ENCODE measurements around the gene SGPL1.
"Not testable (repeated sequence)": the region's sequence is repeated elsewhere in the genome, so short reads cannot be mapped to it uniquely, and the experiment has no call there.

SGPL1 gene

GRCh38 chr10:70836319-70836718, 20.6 kb downstream of the SGPL1 start:
- in situ Hi-C loops (cut with HindIII; ENCODE audit: low sequenced_read_pairs): no loop called here

- in situ Hi-C loops (cut with HindIII; ENCODE audit: low sequenced_read_pairs): no loop called here
These were observed 21.9 kb downstream of the SGPL1 start for GRCh38 chr10:70837660-70838059.

GRCh38 chr10:70838270-70838805, 22.6 kb downstream of the SGPL1 start:
- in situ Hi-C loops (cut with HindIII; ENCODE audit: low sequenced_read_pairs): no loop called here

- in situ Hi-C loops (cut with HindIII; ENCODE audit: low sequenced_read_pairs): no loop called here
These were observed 25.1 kb downstream of the SGPL1 start for GRCh38 chr10:70840836-70841235.

- in situ Hi-C loops (cut with HindIII; ENCODE audit: low sequenced_read_pairs): no loop called here
These were observed 27.6 kb downstream of the SGPL1 start for GRCh38 chr10:70843333-70843732.

DNA sequence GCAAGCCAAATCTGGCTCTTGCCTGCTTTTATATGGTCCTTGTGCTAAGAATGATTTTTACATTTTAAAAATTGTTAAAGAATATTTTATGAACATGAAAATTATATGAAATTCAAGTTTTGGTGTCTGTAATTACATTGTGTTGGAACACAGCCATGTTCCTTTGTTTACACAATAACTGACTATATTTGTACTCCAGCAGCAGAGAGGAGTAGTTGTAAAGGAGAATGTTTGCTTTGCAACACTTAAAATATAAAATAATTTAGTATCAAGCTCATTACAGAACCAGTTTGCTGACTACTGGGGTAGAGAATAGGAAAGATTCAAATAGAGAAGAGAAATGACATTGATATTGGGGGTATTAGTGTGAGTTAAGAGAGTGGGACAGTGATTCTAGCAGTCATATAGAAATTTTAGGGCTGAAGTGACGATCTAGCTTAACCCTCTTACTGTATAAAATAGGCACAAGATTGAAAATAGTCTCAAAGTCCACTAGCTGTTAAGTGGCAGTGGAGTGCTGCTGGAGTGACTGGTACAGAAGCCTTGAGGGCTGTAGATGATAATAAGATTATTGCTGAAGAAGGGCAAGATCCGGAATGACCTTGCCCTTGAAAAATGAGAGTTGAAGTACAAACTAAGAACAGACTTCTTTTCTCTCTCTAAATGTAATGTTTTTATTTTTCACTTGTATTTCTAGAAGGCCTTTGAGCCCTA, 28.2 kb downstream of the SGPL1 start:
- in situ Hi-C loops (cut with HindIII; ENCODE audit: low sequenced_read_pairs): no loop called here

DNA sequence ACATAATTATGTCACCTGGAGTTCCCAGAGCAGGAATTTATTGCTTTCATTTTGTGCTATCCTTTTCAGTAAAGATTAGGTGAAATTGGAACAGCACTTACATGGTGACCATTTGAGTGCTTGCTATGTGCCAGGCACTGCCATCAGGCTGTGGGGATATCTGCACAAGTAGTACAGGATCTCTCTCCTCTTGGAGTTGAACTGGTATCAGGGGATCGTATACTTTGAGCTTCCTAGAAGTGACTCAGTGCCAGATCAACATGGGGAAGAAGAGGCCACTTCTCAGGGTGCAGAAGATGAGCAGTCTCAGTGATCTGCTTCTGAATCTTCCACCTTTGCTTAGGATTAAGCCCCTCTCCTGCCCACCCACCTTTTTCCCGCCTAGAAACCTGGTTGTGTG, 29.5 kb downstream of the SGPL1 start:
- in situ Hi-C loops (cut with HindIII; ENCODE audit: low sequenced_read_pairs): no loop called here

GRCh38 chr10:70845816-70846215, 30.1 kb downstream of the SGPL1 start:
- in situ Hi-C loops (cut with HindIII; ENCODE audit: low sequenced_read_pairs): no loop called here

DNA sequence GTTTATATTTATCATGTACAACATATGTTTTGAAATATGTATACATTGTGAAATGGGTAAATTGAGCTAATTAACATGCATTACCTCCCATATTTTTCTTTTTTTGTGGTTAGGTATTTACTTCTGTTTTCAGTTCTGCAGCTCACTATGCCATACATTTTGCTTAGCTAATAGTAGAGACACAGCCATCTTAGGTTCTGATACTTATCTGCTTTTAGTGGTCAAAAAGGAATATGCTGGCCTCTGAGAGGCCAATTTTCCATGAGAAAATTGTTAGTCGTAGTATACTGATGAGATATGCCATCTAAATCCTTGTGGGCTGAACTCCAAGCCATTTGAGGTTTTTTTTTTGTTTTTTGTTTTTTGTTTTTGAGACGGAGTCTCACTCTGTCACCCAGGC, 31.0 kb downstream of the SGPL1 start:
- in situ Hi-C loops (cut with HindIII; ENCODE audit: low sequenced_read_pairs): no loop called here

DNA sequence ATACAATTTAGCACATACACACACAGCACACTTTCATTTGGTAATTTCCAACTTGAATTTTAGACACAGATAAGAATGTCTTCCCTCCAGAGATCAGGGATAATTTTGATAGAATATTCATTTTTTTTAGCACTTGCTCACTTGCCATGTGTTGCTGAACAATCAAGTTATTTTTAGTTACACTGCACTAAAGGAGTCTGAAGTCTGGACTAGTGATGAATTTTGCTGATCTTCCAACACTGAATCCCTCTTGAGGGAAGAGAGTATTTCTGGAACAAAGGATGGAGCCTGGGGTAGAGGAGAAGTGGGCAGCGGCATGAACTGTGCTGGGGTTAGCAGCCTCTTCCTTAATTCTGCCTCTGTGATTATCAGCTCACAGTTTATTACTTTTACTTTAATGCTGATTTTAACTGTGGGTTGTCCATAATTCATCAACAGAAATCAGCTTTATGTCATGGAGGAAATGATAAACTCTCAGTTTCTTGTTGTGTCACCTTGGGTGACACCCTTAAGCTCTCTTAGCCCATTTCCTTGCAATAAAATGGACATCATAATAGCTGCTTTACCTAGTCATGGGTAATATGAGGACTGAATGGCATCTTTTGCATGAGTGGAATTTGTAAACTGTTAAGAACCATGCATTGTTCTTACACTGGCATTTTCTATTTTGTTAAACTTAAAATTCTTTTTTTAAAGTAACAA, 32.1 kb downstream of the SGPL1 start:
- in situ Hi-C loops (cut with HindIII; ENCODE audit: low sequenced_read_pairs): no loop called here

DNA sequence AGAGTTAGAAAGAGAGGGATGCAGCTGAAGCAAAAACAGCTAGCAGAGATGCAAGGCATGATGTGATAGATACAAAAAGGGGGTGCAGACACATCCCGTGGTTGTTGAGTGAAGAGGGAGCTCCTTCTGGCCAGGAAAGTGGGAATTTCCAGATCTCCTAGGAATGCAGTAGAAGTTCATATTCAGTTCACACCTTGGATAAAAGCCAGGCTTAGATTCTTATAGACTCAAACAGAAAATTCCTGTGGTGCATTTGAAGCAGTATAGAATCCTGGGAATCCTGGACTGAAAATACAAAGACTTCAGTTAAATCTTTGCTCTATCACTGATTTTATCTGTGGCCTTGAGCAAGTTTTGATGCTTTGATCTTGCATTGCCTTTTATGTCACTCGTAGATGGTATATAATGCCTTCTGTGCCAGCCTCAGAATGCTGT, 33.9 kb downstream of the SGPL1 start:
- in situ Hi-C loops (cut with HindIII; ENCODE audit: low sequenced_read_pairs): no loop called here

GRCh38 chr10:70850097-70850496, 34.3 kb downstream of the SGPL1 start:
- in situ Hi-C loops (cut with HindIII; ENCODE audit: low sequenced_read_pairs): no loop called here

DNA sequence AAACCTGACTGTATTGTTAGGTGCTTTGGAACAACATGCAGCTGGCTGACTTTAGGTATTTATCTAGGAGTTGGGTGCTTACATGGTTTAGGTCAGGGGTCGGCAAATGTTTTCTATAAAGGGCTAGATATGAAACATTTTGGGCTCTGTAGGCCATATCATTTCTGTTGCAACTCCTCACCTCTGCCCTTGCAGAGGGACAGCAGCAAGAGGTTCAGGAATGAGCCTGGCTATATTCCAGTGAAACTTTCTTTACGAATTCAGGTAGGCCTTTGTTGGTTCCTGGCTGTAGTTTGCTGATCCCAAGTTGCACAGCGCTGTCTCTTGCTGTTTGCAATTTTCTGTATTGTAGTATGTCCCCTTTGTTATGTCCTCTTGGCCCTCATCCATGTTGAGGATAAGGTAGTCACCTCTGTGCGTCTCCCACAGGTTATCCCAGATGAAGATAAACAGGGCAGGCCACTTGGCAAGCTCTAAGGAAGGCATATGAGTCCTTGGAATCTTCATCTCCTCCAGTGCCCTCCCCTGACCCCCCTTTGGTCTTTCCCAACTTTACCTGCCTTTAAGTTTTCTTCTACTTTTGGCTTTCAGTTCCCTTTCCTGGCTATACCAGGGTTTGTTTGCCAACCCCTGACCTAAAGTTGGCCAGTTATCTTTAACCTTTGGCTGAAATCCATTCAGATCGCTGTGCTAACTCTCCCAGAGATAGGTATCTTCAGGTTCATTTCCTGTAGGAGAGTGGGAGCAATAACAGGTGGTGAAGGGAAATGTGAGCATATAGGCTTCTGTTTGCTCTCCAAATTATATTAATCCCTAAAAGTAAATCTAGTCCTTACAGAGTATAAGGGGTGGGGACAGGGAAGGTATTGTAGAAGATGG, 36.1 kb downstream of the SGPL1 start:
- in situ Hi-C loops (cut with HindIII; ENCODE audit: low sequenced_read_pairs): no loop called here

- in situ Hi-C loops (cut with HindIII; ENCODE audit: low sequenced_read_pairs): no loop called here
These were observed 37.3 kb downstream of the SGPL1 start for GRCh38 chr10:70853038-70853437.

- in situ Hi-C loops (cut with HindIII; ENCODE audit: low sequenced_read_pairs): no loop called here
These were observed 37.7 kb downstream of the SGPL1 start for GRCh38 chr10:70853457-70853856.

DNA sequence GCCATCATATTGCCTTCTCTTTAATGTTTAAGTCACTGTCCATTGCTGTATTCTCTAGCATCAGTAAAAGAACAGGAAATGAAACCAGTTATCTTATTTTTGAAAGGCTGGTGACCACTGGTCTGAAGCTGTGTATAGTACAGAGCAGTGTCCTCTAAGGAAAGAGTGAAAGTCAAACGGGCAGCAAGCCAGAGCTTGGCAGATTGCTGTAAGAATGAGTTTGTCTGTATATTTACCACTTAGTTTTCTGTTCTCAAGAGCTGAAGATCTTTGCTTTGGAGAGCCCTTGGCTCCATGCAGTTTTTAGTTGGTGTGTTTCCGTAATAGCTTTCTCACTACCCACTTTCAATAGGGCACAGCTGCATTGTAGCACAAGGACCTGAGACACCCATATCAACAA, 40.7 kb downstream of the SGPL1 start:
- in situ Hi-C loops (cut with HindIII; ENCODE audit: low sequenced_read_pairs): loop anchor here (5.0 kb wide), 1 partner anchor 94 kb away; no protein-coding TSS in a partner anchor

DNA sequence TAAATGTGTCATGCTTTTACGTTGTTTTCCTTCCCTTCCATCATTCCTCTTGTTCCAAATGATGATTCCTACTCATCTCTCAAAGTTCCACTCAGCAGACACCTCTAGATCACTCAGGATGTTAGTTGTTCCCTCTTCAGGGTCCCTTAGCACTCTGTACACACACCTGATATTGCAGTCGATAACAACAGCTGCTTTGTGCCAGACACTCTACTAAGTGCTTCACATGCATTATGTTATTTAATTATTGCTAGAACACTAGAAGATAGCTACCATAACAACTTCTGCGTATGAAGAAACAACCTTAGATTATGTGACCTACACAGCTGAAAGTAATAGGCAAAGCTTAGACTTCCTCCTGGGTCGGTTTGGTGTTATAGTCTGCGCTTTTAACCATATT, 43.0 kb downstream of the SGPL1 start:
- in situ Hi-C loops (cut with HindIII; ENCODE audit: low sequenced_read_pairs): loop anchor here (5.0 kb wide), 1 partner anchor 96 kb away; no protein-coding TSS in a partner anchor

GRCh38 chr10:70861495-70862197, 45.9 kb downstream of the SGPL1 start:
- in situ Hi-C loops (cut with HindIII; ENCODE audit: low sequenced_read_pairs): not testable (repeated sequence)

- in situ Hi-C loops (cut with HindIII; ENCODE audit: low sequenced_read_pairs): no loop called here
These were observed 47.9 kb downstream of the SGPL1 start for GRCh38 chr10:70863470-70864160.

DNA sequence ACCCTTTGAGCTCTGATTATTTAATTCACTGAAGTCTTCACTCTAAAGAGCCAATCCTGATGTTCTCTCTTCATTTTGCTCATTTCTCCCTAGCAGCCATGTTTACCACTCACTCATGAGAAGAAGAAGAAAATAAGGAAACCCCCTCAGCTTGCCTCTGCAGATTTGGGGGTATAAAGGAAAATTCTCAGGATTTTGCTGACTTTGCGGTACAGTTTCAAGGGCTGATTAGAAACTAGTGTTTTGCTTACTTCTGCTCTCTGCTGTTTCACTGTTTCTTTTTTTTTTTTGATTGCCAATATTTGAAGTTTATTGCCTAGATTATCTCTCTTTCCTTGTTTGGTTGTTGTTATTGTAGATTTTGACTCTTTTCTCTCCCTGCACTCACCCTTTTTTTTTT, 49.2 kb downstream of the SGPL1 start:
- in situ Hi-C loops (cut with HindIII; ENCODE audit: low sequenced_read_pairs): no loop called here

All from endothelial cell of hepatic sinusoid (primary cell).